GM23338 (cell line): ENCODE data around the gene FBLN2. TPM values are rescaled to one million over a fixed set of nuclear protein-coding genes. Genes with fewer than 3 reads are reported as not detected.

ENCODE experiments used
- ATAC-seq: fragments of 200-7000 bp; cut with Tn5 transposase; 3 replicates; pipeline ENCODE4 v1.9.1; 2020
- DNase-seq: peaks from one replicate; pipeline ENCODE4 v3.0.0-alpha.2; 2015; ENCODE audit warnings: low spot score
- H2AFZ ChIP-seq: fragments of 200-600 bp; sonication (generic); 2 replicates; pipeline ENCODE4 v1.8.0; 2016; ENCODE audit warnings: antibody characterized with exemption, mild to moderate bottlenecking, moderate library complexity
- H3F3A ChIP-seq: fragments of 200-600 bp; sonication (generic); replicated peaks from 2 replicates; pipeline ENCODE4 v1.8.0; 2017; ENCODE audit warnings: antibody characterized with exemption, mixed run types, low read depth
- H3K27ac ChIP-seq: fragments of 200-600 bp; sonication (generic); 2 replicates; pipeline ENCODE4 v1.6.1; 2016; ENCODE audit warnings: low read depth
- H3K27me3 ChIP-seq: fragments of 200-600 bp; sonication (generic); 2 replicates; pipeline ENCODE4 v1.8.0; 2016; ENCODE audit warnings: mild to moderate bottlenecking, mixed run types, moderate library complexity; ENCODE audit not compliant: insufficient read depth
- H3K36me3 ChIP-seq: fragments of 200-600 bp; sonication (generic); 2 replicates; pipeline ENCODE4 v1.8.0; 2016; ENCODE audit warnings: mild to moderate bottlenecking; ENCODE audit not compliant: insufficient read depth
- H3K4me1 ChIP-seq: fragments of 200-600 bp; sonication (generic); 2 replicates; pipeline ENCODE4 v1.8.0; 2016; ENCODE audit warnings: mild to moderate bottlenecking, moderate library complexity; ENCODE audit not compliant: insufficient read depth
- H3K4me2 ChIP-seq: fragments of 200-600 bp; sonication (generic); 2 replicates; pipeline ENCODE4 v1.7.1; 2017; ENCODE audit warnings: mixed run types
- H3K4me3 ChIP-seq: fragments of 200-600 bp; sonication (generic); 2 replicates; pipeline ENCODE4 v1.6.1; 2016; ENCODE audit warnings: mixed run types
- H3K79me2 ChIP-seq: fragments of 200-600 bp; sonication (generic); replicated peaks from 2 replicates; pipeline ENCODE4 v1.8.0; 2017; ENCODE audit warnings: mild to moderate bottlenecking; ENCODE audit not compliant: insufficient read depth
- H3K9me2 ChIP-seq: fragments of 200-600 bp; sonication (generic); 2 replicates; pipeline ENCODE4 v1.8.0; 2017; ENCODE audit not compliant: insufficient read depth
- H4K20me1 ChIP-seq: fragments of 200-600 bp; sonication (generic); replicated peaks from 2 replicates; pipeline ENCODE4 v1.8.0; 2017; ENCODE audit warnings: mild to moderate bottlenecking; ENCODE audit not compliant: insufficient read depth
- H3K27ac Mint-ChIP-seq: 2 replicates; pipeline ENCODE4 v1.8.0; 2020; ENCODE audit warnings: inconsistent platforms, mild to moderate bottlenecking, moderate library complexity, mixed read lengths
- H3K27me3 Mint-ChIP-seq: 3 replicates; pipeline ENCODE4 v1.8.0; 2022; ENCODE audit warnings: low read depth, mild to moderate bottlenecking, moderate library complexity, mixed read lengths, inconsistent platforms; ENCODE audit not compliant: insufficient read depth, poor library complexity
- H3K36me3 Mint-ChIP-seq: 3 replicates; pipeline ENCODE4 v1.8.0; 2021; ENCODE audit warnings: low read depth, mild to moderate bottlenecking, inconsistent platforms, moderate library complexity, mixed read lengths
- H3K4me1 Mint-ChIP-seq: 3 replicates; pipeline ENCODE4 v1.8.0; 2020; ENCODE audit warnings: mild to moderate bottlenecking, inconsistent platforms, mixed read lengths
- H3K4me3 Mint-ChIP-seq: 3 replicates; pipeline ENCODE4 v1.8.0; 2021; ENCODE audit warnings: moderate library complexity, mild to moderate bottlenecking, inconsistent platforms, mixed read lengths
- H3K9me3 Mint-ChIP-seq: 3 replicates; pipeline ENCODE4 v1.8.0; 2020; ENCODE audit warnings: moderate library complexity, mild to moderate bottlenecking, inconsistent platforms, mixed read lengths
- CREB1 ChIP-seq: fragments of 250-450 bp; sonication (Bioruptor Pico); IDR thresholded peaks from 2 replicates; pipeline ENCODE4 v1.5.0; 2020; ENCODE audit warnings: low read depth, mild to moderate bottlenecking, moderate library complexity
- EZH2 ChIP-seq: fragments of 200-600 bp; sonication (generic); IDR thresholded peaks from one replicate; pipeline ENCODE4 v1.8.0; 2017; ENCODE audit warnings: antibody characterized with exemption, mild to moderate bottlenecking, low read depth; ENCODE audit not compliant: unreplicated experiment
- EZH2phosphoT487 ChIP-seq: fragments of 200-600 bp; sonication (generic); IDR thresholded peaks from one replicate; pipeline ENCODE4 v1.8.1; 2018; ENCODE audit warnings: antibody characterized with exemption; ENCODE audit not compliant: unreplicated experiment
- JUNB ChIP-seq: IDR thresholded peaks from one replicate; pipeline ENCODE4 v1.6.1; 2016; ENCODE audit warnings: antibody characterized with exemption; ENCODE audit not compliant: unreplicated experiment
- NANOG ChIP-seq: IDR thresholded peaks from 2 replicates; pipeline ENCODE4 v1.6.1; 2016; ENCODE audit warnings: antibody characterized with exemption, borderline replicate concordance
- ZNF114 ChIP-seq: fragments of 250-450 bp; sonication (Bioruptor Pico); IDR thresholded peaks from 2 replicates; pipeline ENCODE4 v1.5.0; 2020; ENCODE audit warnings: mild to moderate bottlenecking, moderate library complexity
- ZNF331 ChIP-seq: fragments of 250-450 bp; sonication (Bioruptor Pico); IDR thresholded peaks from 2 replicates; pipeline ENCODE4 v1.5.0; 2020; ENCODE audit warnings: low read depth, mild to moderate bottlenecking, moderate library complexity
- polyA plus RNA-seq: library from polyadenylated mRNA; unstranded; fragments of >200 nt; fragmentation: Nextera tagmentation; extraction: Ambion mirVana; gene quantifications from 2 replicates; pipeline ENCODE4 v1.2.1, GENCODE V29; 2016
- total RNA-seq: library from RNA; depleted of rRNA; stranded (reverse); fragments of >200 nt; shearing (Covaris generic); gene quantifications from 2 replicates; pipeline ENCODE4 v1.2.3, GENCODE V29; 2014
- TF ChIP-seq, protein P1 (sequence below): IDR thresholded peaks from one replicate; pipeline ENCODE4 v1.6.1; 2018; ENCODE audit warnings: antibody characterized with exemption; ENCODE audit not compliant: unreplicated experiment
- TF ChIP-seq, protein P2 (sequence below), 2 experiments: fragments of 200-600 bp in 1 of 2; sonication (generic) in 1 of 2; conservative IDR thresholded peaks; 2 replicates each; pipeline versions ENCODE4 v1.5.1 to v1.6.1; 2016 to 2017; ENCODE audit warnings: antibody characterized with exemption in 2 of 2, low read depth in 2 of 2, mild to moderate bottlenecking in 2 of 2, moderate library complexity in 1 of 2

FBLN2 gene
- total and polyA plus RNA-seq, 2 experiments from 2014 or later = 18.8 to 26.8 TPM

DNA sequence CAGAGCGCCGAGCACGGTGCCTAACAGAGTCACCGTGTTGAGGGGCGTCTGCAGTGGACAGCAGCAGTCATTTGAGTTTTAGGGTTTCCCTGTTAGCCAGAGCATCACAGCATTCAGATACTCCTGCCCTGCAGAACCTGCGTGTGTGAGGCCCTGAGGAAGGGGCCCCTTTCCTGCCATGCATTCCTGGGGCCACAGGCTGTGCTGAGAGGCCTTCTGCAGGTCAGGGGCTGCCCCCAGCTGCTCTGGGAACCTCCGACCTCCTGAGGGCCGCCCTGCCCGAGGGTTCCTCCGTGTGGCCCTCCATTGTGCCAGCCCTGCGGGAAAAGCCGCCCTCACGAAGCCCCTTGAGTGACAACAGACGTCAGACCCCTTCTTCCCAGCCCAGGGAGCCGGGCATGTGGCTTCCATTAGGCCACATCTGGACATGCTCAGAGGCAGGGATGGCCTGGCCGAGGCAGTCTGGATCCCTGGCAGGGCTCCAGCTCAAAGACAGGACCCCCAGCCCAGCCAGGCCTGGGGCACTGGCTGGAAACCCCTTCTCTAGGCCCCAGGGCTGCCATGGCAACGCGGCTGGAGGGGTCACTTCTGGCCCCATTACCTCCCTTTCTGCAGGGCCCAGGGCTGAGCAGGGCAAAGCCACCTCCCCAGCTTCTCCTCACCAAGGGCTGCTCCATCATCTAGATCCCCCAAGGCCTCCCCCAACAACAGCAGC lies 25.3 kb downstream of the FBLN2 start (continued):
- TF ChIP-seq, protein P1, sequence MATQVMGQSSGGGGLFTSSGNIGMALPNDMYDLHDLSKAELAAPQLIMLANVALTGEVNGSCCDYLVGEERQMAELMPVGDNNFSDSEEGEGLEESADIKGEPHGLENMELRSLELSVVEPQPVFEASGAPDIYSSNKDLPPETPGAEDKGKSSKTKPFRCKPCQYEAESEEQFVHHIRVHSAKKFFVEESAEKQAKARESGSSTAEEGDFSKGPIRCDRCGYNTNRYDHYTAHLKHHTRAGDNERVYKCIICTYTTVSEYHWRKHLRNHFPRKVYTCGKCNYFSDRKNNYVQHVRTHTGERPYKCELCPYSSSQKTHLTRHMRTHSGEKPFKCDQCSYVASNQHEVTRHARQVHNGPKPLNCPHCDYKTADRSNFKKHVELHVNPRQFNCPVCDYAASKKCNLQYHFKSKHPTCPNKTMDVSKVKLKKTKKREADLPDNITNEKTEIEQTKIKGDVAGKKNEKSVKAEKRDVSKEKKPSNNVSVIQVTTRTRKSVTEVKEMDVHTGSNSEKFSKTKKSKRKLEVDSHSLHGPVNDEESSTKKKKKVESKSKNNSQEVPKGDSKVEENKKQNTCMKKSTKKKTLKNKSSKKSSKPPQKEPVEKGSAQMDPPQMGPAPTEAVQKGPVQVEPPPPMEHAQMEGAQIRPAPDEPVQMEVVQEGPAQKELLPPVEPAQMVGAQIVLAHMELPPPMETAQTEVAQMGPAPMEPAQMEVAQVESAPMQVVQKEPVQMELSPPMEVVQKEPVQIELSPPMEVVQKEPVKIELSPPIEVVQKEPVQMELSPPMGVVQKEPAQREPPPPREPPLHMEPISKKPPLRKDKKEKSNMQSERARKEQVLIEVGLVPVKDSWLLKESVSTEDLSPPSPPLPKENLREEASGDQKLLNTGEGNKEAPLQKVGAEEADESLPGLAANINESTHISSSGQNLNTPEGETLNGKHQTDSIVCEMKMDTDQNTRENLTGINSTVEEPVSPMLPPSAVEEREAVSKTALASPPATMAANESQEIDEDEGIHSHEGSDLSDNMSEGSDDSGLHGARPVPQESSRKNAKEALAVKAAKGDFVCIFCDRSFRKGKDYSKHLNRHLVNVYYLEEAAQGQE = no peak
- TF ChIP-seq, protein P2, sequence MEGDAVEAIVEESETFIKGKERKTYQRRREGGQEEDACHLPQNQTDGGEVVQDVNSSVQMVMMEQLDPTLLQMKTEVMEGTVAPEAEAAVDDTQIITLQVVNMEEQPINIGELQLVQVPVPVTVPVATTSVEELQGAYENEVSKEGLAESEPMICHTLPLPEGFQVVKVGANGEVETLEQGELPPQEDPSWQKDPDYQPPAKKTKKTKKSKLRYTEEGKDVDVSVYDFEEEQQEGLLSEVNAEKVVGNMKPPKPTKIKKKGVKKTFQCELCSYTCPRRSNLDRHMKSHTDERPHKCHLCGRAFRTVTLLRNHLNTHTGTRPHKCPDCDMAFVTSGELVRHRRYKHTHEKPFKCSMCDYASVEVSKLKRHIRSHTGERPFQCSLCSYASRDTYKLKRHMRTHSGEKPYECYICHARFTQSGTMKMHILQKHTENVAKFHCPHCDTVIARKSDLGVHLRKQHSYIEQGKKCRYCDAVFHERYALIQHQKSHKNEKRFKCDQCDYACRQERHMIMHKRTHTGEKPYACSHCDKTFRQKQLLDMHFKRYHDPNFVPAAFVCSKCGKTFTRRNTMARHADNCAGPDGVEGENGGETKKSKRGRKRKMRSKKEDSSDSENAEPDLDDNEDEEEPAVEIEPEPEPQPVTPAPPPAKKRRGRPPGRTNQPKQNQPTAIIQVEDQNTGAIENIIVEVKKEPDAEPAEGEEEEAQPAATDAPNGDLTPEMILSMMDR (conservative IDR thresholded peaks at IDR 0.05; ENCODE audit: low read depth in 2 of 2) = no peak
- no peak for TF ChIP-seq ZNF331 (CRISPR knock-in tag)
- TF ChIP-seq NANOG = no peak
- no peak for TF ChIP-seq EZH2phosphoT487
- no peak for TF ChIP-seq JUNB
- no peak for TF ChIP-seq EZH2
- TF ChIP-seq ZNF114 (CRISPR knock-in tag) = no peak
- TF ChIP-seq CREB1 (CRISPR knock-in tag) = no peak

DNA sequence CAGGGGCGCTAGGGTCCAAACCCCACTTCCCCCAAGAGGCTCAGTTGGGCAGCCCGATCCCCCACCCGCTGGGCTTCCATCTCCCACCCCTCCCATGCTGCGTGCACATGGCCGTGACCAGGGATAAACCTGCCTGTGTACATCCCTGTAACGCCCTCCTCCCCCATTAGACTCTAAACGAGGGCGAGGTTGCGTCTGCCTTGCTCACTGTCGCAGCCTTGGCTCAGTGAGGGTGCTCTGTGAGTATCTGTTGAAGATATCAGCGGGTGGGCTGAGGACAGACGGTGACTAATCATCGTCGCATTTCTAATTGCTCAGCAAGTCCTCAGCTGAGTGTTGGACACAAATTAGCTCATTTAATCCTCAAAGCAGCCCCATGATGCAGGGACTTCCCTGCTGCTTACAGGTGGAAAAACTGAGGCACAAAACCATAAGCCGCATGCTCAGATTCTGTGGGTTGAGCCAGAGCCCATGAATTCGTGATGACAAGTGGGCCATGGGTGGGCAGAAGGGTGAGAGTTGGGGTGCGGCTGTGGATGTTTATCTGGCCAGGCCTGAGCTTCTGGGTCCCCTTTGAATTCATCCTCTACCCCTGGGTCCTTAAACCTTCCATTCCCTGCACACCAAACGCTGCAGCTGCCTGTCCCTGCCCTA lies 26.0 kb downstream of the FBLN2 start:
- Histone ChIP-seq H2AFZ (no peak overlapping the region), H3K4me1 (no peaks in the 10 kb centered on the region), H3K4me2 (no peak overlapping the region), H3F3A (no peaks in the 10 kb centered on the region), H3K36me3 (no peaks in the 10 kb centered on the region), H4K20me1 (no peaks in the 10 kb centered on the region), H3K4me3 (no peak overlapping the region), H3K9me2 (no peaks in the 10 kb centered on the region), H3K79me2 (no peaks in the 10 kb centered on the region), H3K27ac (no peak overlapping the region), H3K27me3 (no peaks in the 10 kb centered on the region)
- Mint-ChIP-seq H3K4me1 (peaks cover 21% of the 10 kb centered on the region), H3K4me3 (no peak overlapping the region), H3K27ac (no peak overlapping the region), H3K27me3 (peaks cover 11% of the 10 kb centered on the region), H3K36me3 (no peaks in the 10 kb centered on the region), H3K9me3 (no peaks in the 10 kb centered on the region)
- DNase-seq (no peak), ATAC-seq (peak; percentile 15; the same call in 2 of the 3 replicates)
- TF ChIP-seq, protein P1 = no peak
